H1 (cell line): ENCODE measurements around the gene APBA2. TPM values are rescaled to one million over a fixed set of nuclear protein-coding genes. Genes with fewer than 3 reads are reported as not detected.

ENCODE experiments used
- CTCF ChIA-PET: fragments of 300-600 bp; sonication (Branson Sonifier 250); formaldehyde crosslinking; loops from one replicate; lab custom pipeline; 2021; ENCODE audit not compliant: partially characterized antibody; lab: Charles Lee
- POLR2A ChIA-PET: fragments of 300-600 bp; sonication (Branson Sonifier 250); formaldehyde crosslinking; loops from one replicate; lab custom pipeline; 2021; ENCODE audit warnings: inconsistent platforms; ENCODE audit not compliant: partially characterized antibody; lab: Charles Lee
- DNase-seq, 2 experiments: peaks; one replicate each; pipeline versions ENCODE4 v3.0.0 to v3.0.0-alpha.2; 2010 to 2022; ENCODE audit warnings: low spot score in 2 of 2, low read depth in 1 of 2, mixed read lengths in 1 of 2
- FAIRE-seq: peaks from 2 replicates; lab custom pipeline; 2011; peaks lifted over from hg19 to GRCh38; lab: Jason Lieb, UNC
- H2AFZ ChIP-seq: 2 replicates; pipeline ENCODE4 v1.8.1; 2012; ENCODE audit warnings: low read length, inconsistent platforms
- H2AK5ac ChIP-seq: 2 replicates; pipeline ENCODE4 v1.6.1; 2013; ENCODE audit warnings: low read depth, low read length
- H2BK120ac ChIP-seq: replicated peaks from 2 replicates; pipeline ENCODE3; 2013; ENCODE audit warnings: low read depth, low read length, inconsistent platforms
- H2BK12ac ChIP-seq: 2 replicates; pipeline ENCODE4 v1.6.1; 2013; ENCODE audit warnings: low read depth, low read length
- H2BK15ac ChIP-seq: 2 replicates; pipeline ENCODE4 v1.6.1; 2013; ENCODE audit warnings: low read length
- H2BK20ac ChIP-seq: 2 replicates; pipeline ENCODE4 v1.6.1; 2013; ENCODE audit warnings: low read length
- H2BK5ac ChIP-seq: 2 replicates; pipeline ENCODE4 v1.6.1; 2013; ENCODE audit warnings: low read depth, low read length
- H3K14ac ChIP-seq: 2 replicates; pipeline ENCODE4 v1.6.1; 2013; ENCODE audit warnings: inconsistent platforms; ENCODE audit not compliant: insufficient read length
- H3K18ac ChIP-seq: 2 replicates; pipeline ENCODE4 v1.6.1; 2013; ENCODE audit warnings: low read length; ENCODE audit errors: extremely low read depth
- H3K23ac ChIP-seq: 2 replicates; pipeline ENCODE4 v1.6.1; 2013; ENCODE audit warnings: inconsistent platforms; ENCODE audit not compliant: insufficient read length
- H3K23me2 ChIP-seq: 2 replicates; pipeline ENCODE4 v1.6.1; 2013; ENCODE audit warnings: low read depth, low read length
- H3K27ac ChIP-seq: 2 replicates; pipeline ENCODE4 v1.6.1; 2011; ENCODE audit warnings: low read depth, low read length, inconsistent platforms
- H3K27me3 ChIP-seq, 4 experiments: replicated peaks in 1 of 4; 1 replicate in 1 of 4; 2 replicates in 3 of 4; pipeline versions ENCODE4 v1.6.1 to v1.8.1; 2011 to 2013; ENCODE audit warnings: low read length in 3 of 4, mild to moderate bottlenecking in 3 of 4, inconsistent platforms in 2 of 4, mixed read lengths in 2 of 4, moderate library complexity in 1 of 4; ENCODE audit not compliant: control insufficient read depth in 3 of 4, insufficient read depth in 3 of 4; ENCODE audit errors: extremely low read depth in 1 of 4
- H3K36me3 ChIP-seq, 4 experiments: 2 replicates each; pipeline versions ENCODE4 v1.6.1 to v1.8.1; 2011 to 2013; ENCODE audit warnings: mild to moderate bottlenecking in 4 of 4, low read length in 3 of 4, moderate library complexity in 2 of 4, control low read depth in 1 of 4, inconsistent platforms in 1 of 4; ENCODE audit not compliant: insufficient read depth in 4 of 4, control insufficient read depth in 2 of 4
- H3K4ac ChIP-seq: replicated peaks from 2 replicates; pipeline ENCODE3; 2013; ENCODE audit warnings: low read length, low read depth, mixed read lengths, inconsistent platforms; ENCODE audit not compliant: insufficient read length
- H3K4me1 ChIP-seq, 4 experiments: replicated peaks in 1 of 4; 1 replicate in 1 of 4; 2 replicates in 3 of 4; pipeline versions ENCODE4 v1.6.1 to v1.8.1; 2011 to 2013; ENCODE audit warnings: low read length in 3 of 4, inconsistent platforms in 2 of 4, mixed read lengths in 1 of 4; ENCODE audit not compliant: insufficient read depth in 4 of 4, control insufficient read depth in 3 of 4
- H3K4me2 ChIP-seq, 2 experiments: 2 replicates each; pipeline versions ENCODE4 v1.6.1 to v1.8.1; 2011 to 2013; ENCODE audit warnings: low read depth in 2 of 2, low read length in 2 of 2, control low read depth in 1 of 2, inconsistent platforms in 1 of 2, mild to moderate bottlenecking in 1 of 2; ENCODE audit not compliant: insufficient read depth in 1 of 2
- H3K4me3 ChIP-seq, 4 experiments: fragments of 200-600, 300-600 bp in 1 of 4; sonication (generic), shearing (Covaris generic), sonication (Bioruptor Twin) in 1 of 4; 2 replicates each; pipeline versions ENCODE4 v1.5.1 to v1.8.1; 2011 to 2016; ENCODE audit warnings: low read length in 4 of 4, low read depth in 3 of 4, control low read depth in 2 of 4, inconsistent platforms in 2 of 4, mild to moderate bottlenecking in 2 of 4, mixed read lengths in 1 of 4, moderate library complexity in 1 of 4; ENCODE audit not compliant: insufficient read depth in 2 of 4; ENCODE audit errors: extremely low read depth in 1 of 4
- H3K56ac ChIP-seq: replicated peaks from 2 replicates; pipeline ENCODE3; 2013; ENCODE audit warnings: low read depth, mild to moderate bottlenecking, mixed read lengths, low read length, inconsistent platforms; ENCODE audit not compliant: insufficient read length
- H3K79me1 ChIP-seq: 2 replicates; pipeline ENCODE4 v1.6.1; 2013; ENCODE audit warnings: low read depth, low read length, control low read depth
- H3K79me2 ChIP-seq, 2 experiments: 2 replicates each; pipeline versions ENCODE4 v1.6.1 to v1.8.1; 2012 to 2013; ENCODE audit warnings: low read length in 2 of 2, mild to moderate bottlenecking in 2 of 2, inconsistent platforms in 1 of 2; ENCODE audit not compliant: insufficient read depth in 2 of 2, control insufficient read depth in 1 of 2
- H3K9ac ChIP-seq, 4 experiments: replicated peaks in 1 of 4; 1 replicate in 1 of 4; 2 replicates in 3 of 4; pipeline versions ENCODE4 v1.6.1 to v1.8.1; 2011 to 2013; ENCODE audit warnings: low read depth in 3 of 4, low read length in 3 of 4, control low read depth in 2 of 4, mild to moderate bottlenecking in 2 of 4, moderate library complexity in 2 of 4, inconsistent platforms in 1 of 4; ENCODE audit errors: extremely low read depth in 1 of 4
- H3K9me3 ChIP-seq, 2 experiments: 2 replicates each; pipeline versions ENCODE4 v1.6.1 to v1.8.1; 2012 to 2013; ENCODE audit warnings: mild to moderate bottlenecking in 2 of 2, moderate library complexity in 2 of 2, control low read depth in 1 of 2, inconsistent platforms in 1 of 2, low read depth in 1 of 2, low read length in 1 of 2, mixed read lengths in 1 of 2; ENCODE audit not compliant: insufficient read depth in 2 of 2
- H4K20me1 ChIP-seq, 2 experiments: replicated peaks in 1 of 2; 2 replicates each; pipeline versions ENCODE3 to v1.8.1; 2011 to 2013; ENCODE audit warnings: inconsistent platforms in 2 of 2, low read length in 2 of 2, mild to moderate bottlenecking in 1 of 2; ENCODE audit not compliant: insufficient read depth in 2 of 2, control insufficient read depth in 1 of 2
- H4K5ac ChIP-seq: 2 replicates; pipeline ENCODE4 v1.6.1; 2013; ENCODE audit warnings: low read length, low read depth, mixed read lengths, inconsistent platforms; ENCODE audit not compliant: insufficient read length
- H4K8ac ChIP-seq: 2 replicates; pipeline ENCODE4 v1.8.0; 2013; ENCODE audit warnings: mild to moderate bottlenecking, moderate library complexity, low read length, inconsistent platforms; ENCODE audit not compliant: insufficient read depth; ENCODE audit errors: extremely low read depth
- H4K91ac ChIP-seq: replicated peaks from 2 replicates; pipeline ENCODE3; 2013; ENCODE audit warnings: low read length, mixed read lengths, inconsistent platforms; ENCODE audit not compliant: insufficient read length
- CTCF ChIP-seq, 3 experiments: IDR thresholded peaks; 1 replicate in 2 of 3; 2 replicates in 1 of 3; pipeline versions ENCODE4 v1.5.1 to v1.6.1; 2011; ENCODE audit warnings: low read length in 3 of 3, mild to moderate bottlenecking in 3 of 3, inconsistent platforms in 2 of 3, low read depth in 1 of 3, moderate library complexity in 1 of 3; ENCODE audit not compliant: insufficient read depth in 1 of 3; ENCODE audit errors: control extremely low read depth in 1 of 3
- HDAC2 ChIP-seq, 2 experiments: fragments of 300-600 bp in 1 of 2; sonication (generic) in 1 of 2; IDR thresholded peaks; 2 replicates each; pipeline ENCODE4 v1.6.1; 2011 to 2012; ENCODE audit warnings: low read depth in 2 of 2, low read length in 2 of 2, mild to moderate bottlenecking in 2 of 2, moderate library complexity in 2 of 2, borderline replicate concordance in 1 of 2, inconsistent platforms in 1 of 2
- KDM4A ChIP-seq: IDR thresholded peaks from one replicate; pipeline ENCODE4 v1.7.1; 2012; ENCODE audit warnings: low read depth, mild to moderate bottlenecking, moderate library complexity, low read length, inconsistent platforms; ENCODE audit not compliant: severe bottlenecking
- POLR2AphosphoS5 ChIP-seq: IDR thresholded peaks from 2 replicates; pipeline ENCODE4 v1.6.1; 2011; ENCODE audit warnings: low read depth, low read length
- RAD21 ChIP-seq, 2 experiments: IDR thresholded peaks in 1 of 2; conservative IDR thresholded peaks in 1 of 2; 2 replicates each; pipeline ENCODE4 v1.6.1; 2011; ENCODE audit warnings: low read depth in 2 of 2, low read length in 2 of 2, improper control_type of control experiment in 1 of 2, inconsistent platforms in 1 of 2, mild to moderate bottlenecking in 1 of 2, moderate library complexity in 1 of 2
- WGBS, 2 experiments: shearing (Covaris generic) in 1 of 2; methylation state at CpG; one replicate each; pipeline versions ENCODE4 v1.1.6 to v1.1.7; 2013 to 2015; ENCODE audit warnings: low lambda C conversion rate in 2 of 2, mixed read lengths in 2 of 2, inconsistent platforms in 1 of 2, low coverage in 1 of 2, missing lambda C conversion rate in 1 of 2; ENCODE audit not compliant: insufficient replicate concordance in 2 of 2, insufficient coverage in 1 of 2, insufficient read length in 1 of 2; ENCODE audit errors: extremely low coverage in 1 of 2, missing lambda C conversion rate in 1 of 2; 5-methylcytosine and 5-hydroxymethylcytosine counted together
- polyA plus RNA-seq, 7 experiments: library from polyadenylated mRNA; depleted of rRNA in 3 of 7; stranded (reverse) in 5 of 7; unstranded in 2 of 7; fragments of >200 nt in 5 of 7; fragments of 200-250 nt in 2 of 7; gene quantifications; 1 replicate in 5 of 7; 2 replicates in 1 of 7; 4 replicates in 1 of 7; pipeline versions ENCODE4 v1.2.1 to v1.2.3, GENCODE V29; 2011 to 2013; ENCODE audit warnings: missing spikeins in 2 of 7, mixed read lengths in 2 of 7
- total RNA-seq: library from RNA; stranded (reverse); fragmentation: NEBNext Ultra II Directional; extraction: Animal tissue kit (Norgen Biotek cat#: 25700); gene quantifications from 2 replicates; pipeline ENCODE4 v1.2.1, GENCODE V29; 2021

The APBA2 gene
- total and polyA plus RNA-seq, 2 of the 8 experiments (the other 6 are each of a cell fraction or from before 2014, with no cell fraction given), result 15.5 to 19.0 TPM

DNA sequence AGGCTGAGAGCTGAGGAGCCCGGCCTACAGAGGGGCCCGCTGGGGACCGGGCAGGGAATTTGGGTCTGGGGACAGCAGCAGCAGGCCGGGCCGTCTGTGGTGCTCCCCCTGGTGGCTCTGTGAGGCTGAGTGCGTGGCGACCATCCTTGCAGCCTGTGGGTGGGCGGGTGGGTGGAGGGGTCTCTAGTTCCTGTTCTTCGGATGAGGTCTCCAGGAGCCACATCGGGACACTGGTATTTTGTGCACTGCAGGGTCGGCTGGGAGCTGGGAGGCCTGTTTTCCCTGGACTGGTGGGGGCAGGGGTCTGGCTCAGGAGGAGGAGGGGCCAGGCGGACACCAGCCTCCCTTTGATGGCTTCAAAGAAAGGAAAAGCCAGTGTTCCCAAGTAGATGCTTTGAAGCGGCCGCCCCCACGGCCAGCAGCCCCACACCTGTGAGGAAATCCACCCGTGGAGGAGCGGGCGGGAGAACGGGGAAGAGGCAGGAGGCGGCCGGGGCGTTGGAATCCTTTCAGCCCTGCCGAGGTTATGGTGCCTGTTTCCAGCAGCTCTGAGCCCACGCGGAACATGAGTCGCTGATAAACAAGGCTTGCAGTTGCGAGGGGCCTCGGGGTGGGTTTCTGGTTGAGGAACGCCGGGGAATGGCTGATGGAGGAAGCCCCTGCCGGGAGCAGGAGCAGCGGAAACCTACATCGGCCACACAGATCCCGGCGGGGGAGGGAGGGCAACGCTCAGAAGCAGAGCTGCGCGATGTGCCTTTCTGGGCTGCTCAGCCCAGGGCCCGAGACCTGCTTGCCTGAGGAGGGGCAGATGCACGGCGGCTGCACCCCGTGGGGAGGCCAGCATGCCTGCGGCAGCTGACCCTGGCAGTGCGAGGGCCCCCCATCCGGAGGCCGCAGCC is 229.6 kb downstream of the APBA2 start:
- peak overlapping the region; percentile 90 for H3K18ac ChIP-seq
- no peak overlapping the region; the same call in 1 of the 2 replicates for H2AK5ac ChIP-seq
- H3K27me3 ChIP-seq, result no peaks in the 10 kb centered on the region
- H3K14ac ChIP-seq, result no peak overlapping the region
- FAIRE-seq (no peak), DNase-seq (peak in 1 of 2 experiments; percentile 79)
- peaks cover 9% of the 10 kb centered on the region; the same call in 1 of the 2 replicates for H3K23me2 ChIP-seq
- H4K91ac ChIP-seq, result peak overlapping the region; percentile 85
- H2BK20ac ChIP-seq, result no peak overlapping the region
- no peaks in the 10 kb centered on the region for H3K9me3 ChIP-seq
- peaks cover 0 to 4% of the 10 kb centered on the region in 2 experiments for H4K20me1 ChIP-seq
- peak overlapping the region; percentile 34 to 69 (median 48) for H3K4me3 ChIP-seq
- peak overlapping the region; percentile 21 for H4K5ac ChIP-seq
- H4K8ac ChIP-seq, result peak overlapping the region; percentile 80; the same call in 1 of the 2 replicates
- WGBS, 2 experiments, result 12% methylated on average over 37 of the region's 46 CpGs; no CpG with 5 or more reads in 1 of the 2 experiments
- POLR2A ChIA-PET, result interaction anchor here (1.2 to 2.1 kb wide), 5 partner anchors 9 to 121 kb away, joined by 3 to 6 read pairs (median 6); no protein-coding TSS in a partner anchor
- H3K4ac ChIP-seq, result peak overlapping the region; percentile 85
- peak overlapping the region; percentile 42; the same call in 1 of the 2 replicates for H2AFZ ChIP-seq
- H2BK12ac ChIP-seq, result peak overlapping the region; percentile 96; the same call in 1 of the 2 replicates
- H3K79me2 ChIP-seq, result no peaks in the 10 kb centered on the region
- peak overlapping the region in 2 of 4 experiments; percentile 29; a peak in 4 of 7 replicates for H3K9ac ChIP-seq
- H3K27ac ChIP-seq, result no peak overlapping the region
- peaks cover 0 to 22% (median 15%) of the 10 kb centered on the region in 4 experiments; a peak in 5 of 7 replicates for H3K4me1 ChIP-seq
- no peaks in the 10 kb centered on the region for H3K36me3 ChIP-seq
- H2BK120ac ChIP-seq, result peak overlapping the region; percentile 47
- no peak overlapping the region for H3K23ac ChIP-seq
- CTCF ChIA-PET, result interaction anchor here (0.9 to 8.1 kb wide), 17 partner anchors 8 to 194 kb away, joined by 3 to 82 read pairs (median 4); no protein-coding TSS in a partner anchor
- no peak overlapping the region for H2BK15ac ChIP-seq
- H3K4me2 ChIP-seq, result peak overlapping the region; percentile 72 to 89
- peaks cover 4% of the 10 kb centered on the region; the same call in 1 of the 2 replicates for H3K79me1 ChIP-seq
- peak overlapping the region; percentile 48; the same call in 1 of the 2 replicates for H2BK5ac ChIP-seq
- H3K56ac ChIP-seq, result peak overlapping the region; percentile 42
- peak in 1 of 2 experiments; percentile 59; a peak in 1 of 4 replicates for TF ChIP-seq HDAC2 (IDR thresholded peaks at IDR 0.05; ENCODE audit: borderline replicate concordance in 1 of 2, low read depth in 2 of 2, low read length in 2 of 2)
- TF ChIP-seq CTCF (IDR thresholded peaks at IDR 0.05; ENCODE audit: control extremely low read depth in 1 of 3, insufficient read depth in 1 of 3, low read depth in 1 of 3, low read length in 3 of 3), result peak in 2 of 3 experiments; percentile 51 to 60; a peak in 3 of 4 replicates
- peak; percentile 26; the same call in 1 of the 2 replicates for TF ChIP-seq POLR2AphosphoS5
- TF ChIP-seq RAD21 (IDR thresholded peaks at IDR 0.05 in 1 of 2, conservative IDR thresholded peaks at IDR 0.05 in 1 of 2; ENCODE audit: low read depth in 2 of 2, low read length in 2 of 2), result peak; percentile 29 to 50; a peak in 3 of 4 replicates
- peak; percentile 78 for TF ChIP-seq KDM4A
